GM19395 (cell line): ENCODE results near the gene KRTAP9-2.
"Not testable (repeated sequence)": the region's sequence is repeated elsewhere in the genome, so short reads cannot be mapped to it uniquely, and the experiment has no call there.

Experiments
- ATAC-seq: cut with Tn5 transposase; IDR thresholded peaks from one replicate; pipeline ENCODE4 v1.9.1; 2021; ENCODE audit warnings: mild to moderate bottlenecking, moderate library complexity; ENCODE audit not compliant: unreplicated experiment

KRTAP9-2 gene

DNA sequence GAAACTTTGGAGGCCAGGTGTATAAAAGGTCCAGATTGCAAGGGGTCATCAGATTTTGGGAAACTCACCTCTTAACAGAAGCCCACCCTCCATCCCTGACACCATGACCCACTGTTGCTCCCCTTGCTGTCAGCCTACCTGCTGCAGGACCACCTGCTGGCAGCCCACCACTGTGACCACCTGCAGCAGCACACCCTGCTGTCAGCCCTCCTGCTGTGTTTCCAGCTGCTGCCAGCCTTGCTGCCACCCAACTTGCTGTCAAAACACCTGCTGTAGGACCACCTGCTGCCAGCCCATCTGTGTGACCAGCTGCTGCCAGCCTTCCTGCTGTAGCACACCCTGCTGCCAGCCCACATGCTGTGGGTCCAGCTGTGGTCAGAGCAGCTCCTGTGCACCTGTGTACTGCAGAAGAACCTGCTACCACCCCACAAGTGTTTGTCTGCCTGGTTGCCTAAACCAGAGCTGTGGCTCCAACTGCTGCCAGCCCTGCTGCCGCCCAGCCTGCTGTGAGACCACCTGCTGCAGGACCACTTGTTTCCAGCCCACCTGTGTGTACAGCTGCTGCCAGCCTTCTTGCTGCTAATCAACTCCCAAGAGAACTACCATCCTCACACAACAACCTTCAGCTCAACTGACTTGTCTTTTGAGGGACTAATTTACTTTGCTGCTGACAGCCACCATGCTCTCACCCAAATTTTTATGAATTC is 6.1 kb downstream of the KRTAP9-2 start, which contains the start of gene KRTAP9-3:
Gene KRTAP9-3, plus strand, starts transcription at position 51 of the 707 bp plus-strand sequence. Its CDS starts 53 bp downstream, at position 104.
- ATAC-seq, result not testable (repeated sequence)

GRCh38 chr17:41237116-41237515 is 10.7 kb downstream of the KRTAP9-2 start:
- ATAC-seq, result not testable (repeated sequence)

DNA sequence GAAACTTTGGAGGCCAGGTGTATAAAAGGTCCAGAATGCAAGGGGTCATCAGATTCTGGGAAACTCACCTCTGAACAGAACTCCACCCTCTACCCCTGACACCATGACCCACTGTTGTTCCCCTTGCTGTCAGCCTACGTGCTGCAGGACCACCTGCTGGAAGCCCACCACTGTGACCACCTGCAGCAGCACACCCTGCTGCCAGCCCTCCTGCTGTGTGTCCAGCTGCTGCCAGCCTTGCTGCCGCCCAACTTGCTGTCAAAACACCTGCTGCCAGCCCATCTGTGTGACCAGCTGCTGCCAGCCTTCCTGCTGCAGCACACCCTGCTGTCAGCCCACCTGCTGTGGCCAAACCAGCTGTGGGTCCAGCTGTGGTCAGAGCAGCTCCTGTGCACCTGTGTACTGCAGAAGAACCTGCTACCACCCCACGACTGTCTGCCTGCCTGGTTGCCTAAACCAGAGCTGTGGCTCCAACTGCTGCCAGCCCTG is 11.5 kb downstream of the KRTAP9-2 start, which contains the start of gene KRTAP9-8:
Gene KRTAP9-8, plus strand, starts transcription at position 51 of the 489 bp plus-strand sequence. Its CDS starts 53 bp downstream, at position 104.
- not testable (repeated sequence) for ATAC-seq

DNA sequence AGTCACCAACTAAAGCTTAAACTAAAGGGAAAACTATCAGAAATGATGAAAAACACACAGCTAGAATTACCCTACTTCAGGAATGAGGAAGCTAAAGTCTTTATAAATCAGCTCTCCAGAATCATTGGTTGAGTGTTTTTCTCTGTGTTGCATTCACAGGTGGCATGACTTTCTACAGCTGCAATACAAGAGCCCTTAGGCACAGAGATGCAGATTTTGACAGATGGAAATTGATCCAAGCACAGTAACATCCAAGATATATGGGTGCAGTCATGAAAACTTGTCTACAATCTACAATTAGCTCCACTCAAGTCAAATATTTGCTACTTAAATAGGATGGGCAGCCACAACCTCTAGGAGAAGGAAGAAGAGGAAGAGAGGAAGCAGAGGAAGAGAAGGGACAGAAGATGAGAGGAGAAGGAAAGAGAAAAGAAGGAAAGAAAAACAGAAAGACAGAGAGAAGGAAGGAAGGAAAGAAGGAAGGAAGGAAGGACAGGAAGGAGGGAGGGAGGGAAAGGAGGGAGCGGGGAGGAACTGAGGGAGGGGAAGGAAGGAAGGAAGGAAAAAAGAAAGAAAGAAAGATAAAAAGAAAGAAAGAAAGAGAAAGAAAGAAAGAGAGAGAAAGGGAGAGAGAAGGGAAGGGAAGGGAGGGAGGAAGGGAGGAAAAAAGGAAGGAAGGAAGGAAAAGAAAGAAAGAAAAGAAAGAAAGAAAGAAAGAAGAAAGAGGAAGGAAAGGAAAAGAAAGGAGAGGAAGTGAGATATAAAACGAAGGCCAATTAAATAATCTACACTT is 20.7 kb downstream of the KRTAP9-2 start:
- ATAC-seq, result not testable (repeated sequence)

DNA sequence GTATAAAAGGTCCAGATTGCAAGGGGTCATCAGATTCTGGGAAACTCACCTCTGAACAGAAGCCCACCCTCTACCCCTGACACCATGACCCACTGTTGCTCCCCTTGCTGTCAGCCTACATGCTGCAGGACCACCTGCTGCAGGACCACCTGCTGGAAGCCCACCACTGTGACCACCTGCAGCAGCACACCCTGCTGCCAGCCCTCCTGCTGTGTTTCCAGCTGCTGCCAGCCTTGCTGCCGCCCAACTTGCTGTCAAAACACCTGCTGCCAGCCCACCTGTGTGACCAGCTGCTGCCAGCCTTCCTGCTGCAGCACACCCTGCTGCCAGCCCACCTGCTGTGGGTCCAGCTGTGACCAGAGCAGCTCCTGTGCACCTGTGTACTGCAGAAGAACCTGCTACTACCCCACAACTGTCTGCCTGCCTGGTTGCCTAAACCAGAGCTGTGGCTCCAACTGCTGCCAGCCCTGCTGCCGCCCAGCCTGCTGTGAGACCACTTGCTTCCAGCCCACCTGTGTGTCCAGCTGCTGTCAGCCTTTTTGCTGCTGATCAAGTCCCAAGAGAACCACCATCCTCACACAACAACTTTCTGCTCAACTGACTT is 23.3 kb downstream of the KRTAP9-2 start, which contains the start of gene KRTAP9-4:
Gene KRTAP9-4, plus strand, starts transcription at position 51 of the 604 bp plus-strand sequence. Its CDS starts 34 bp downstream, at position 85.
- not testable (repeated sequence) for ATAC-seq

GRCh38 chr17:41251261-41251660 is 24.8 kb downstream of the KRTAP9-2 start:
- no peak for ATAC-seq

DNA sequence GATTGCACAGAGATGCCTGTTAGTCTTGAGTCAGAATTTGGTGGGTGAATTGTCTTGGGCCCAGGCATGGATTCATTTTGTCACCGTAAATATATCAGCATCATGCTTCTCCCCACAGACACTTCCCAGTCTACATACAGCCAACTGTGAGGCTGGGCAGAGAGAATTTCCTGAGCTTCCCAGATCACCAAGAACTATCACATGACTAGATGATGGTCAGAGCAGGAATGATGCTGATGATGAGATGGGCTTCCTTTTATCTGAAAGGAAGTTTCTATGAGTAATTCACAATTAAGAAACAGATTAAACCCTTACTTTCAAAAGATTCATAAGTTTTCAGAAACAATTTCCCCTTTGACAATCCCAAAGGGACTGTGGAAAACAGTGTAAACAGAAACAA is 28.4 kb downstream of the KRTAP9-2 start:
- no peak for ATAC-seq

- not testable (repeated sequence) for ATAC-seq
These were observed 29.2 kb downstream of the KRTAP9-2 start, which contains the start of gene KRTAP9-9 for GRCh38 chr17:41255381-41256290. Gene KRTAP9-9 (plus strand): TSS chr17:41255384.

DNA sequence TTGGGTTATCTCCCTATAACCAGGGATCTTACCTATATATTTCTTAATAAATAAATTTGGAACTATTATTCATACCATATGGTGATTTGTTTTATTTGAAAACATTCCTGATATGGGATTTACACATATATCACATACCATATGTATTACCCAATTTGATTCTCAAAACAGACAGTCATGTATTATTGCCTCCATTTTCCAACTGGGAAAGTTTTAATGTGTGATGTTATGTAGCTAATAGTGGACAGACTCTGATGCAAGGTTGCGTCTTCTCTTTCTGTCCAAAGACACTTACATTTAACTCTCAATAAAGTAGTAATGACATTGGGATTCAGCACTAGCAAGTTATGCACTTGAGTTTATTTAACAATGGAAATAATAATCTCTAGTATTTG is 29.8 kb downstream of the KRTAP9-2 start:
- no peak for ATAC-seq

- no peak for ATAC-seq
These were observed 32.0 kb downstream of the KRTAP9-2 start for GRCh38 chr17:41258406-41258805.

DNA sequence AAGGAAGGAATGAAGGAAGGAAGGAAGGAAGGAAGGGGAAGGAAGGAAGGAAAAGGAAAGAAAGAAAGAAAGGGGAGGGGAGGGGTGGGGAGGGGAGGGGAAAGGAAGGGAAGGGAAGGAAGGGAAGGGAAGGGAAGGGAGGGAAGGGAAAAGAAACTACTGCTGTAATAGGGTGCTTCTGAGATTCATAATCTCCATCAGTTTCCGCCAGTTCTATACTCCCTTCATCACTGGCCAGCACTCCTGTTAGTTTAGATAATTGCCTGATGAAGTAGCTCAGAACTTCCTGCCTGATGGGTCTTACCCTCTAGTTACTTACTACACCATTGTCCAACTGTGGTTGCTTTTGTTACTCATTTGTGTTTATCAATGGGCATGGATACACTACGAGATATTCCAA is 36.8 kb downstream of the KRTAP9-2 start:
- ATAC-seq, result no peak

DNA sequence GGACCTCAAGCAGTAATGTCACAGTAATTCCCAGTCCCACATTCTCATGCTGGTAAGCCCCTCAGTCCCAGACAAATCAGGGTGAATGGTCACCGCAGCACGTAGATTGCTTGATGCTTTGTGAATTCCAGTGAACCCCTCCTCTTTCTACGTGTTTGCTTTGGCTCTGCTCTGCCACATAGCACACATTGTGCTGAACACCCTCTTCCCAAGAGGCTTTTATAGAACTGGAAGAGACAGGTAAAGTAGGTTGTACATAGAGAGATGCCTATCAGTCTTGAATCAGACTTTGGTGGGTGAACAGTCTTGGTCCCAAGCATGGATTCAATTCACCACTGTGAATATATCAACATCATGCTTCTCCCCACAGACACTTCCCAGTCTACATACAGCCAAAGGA is 38.2 kb downstream of the KRTAP9-2 start:
- no peak for ATAC-seq

DNA sequence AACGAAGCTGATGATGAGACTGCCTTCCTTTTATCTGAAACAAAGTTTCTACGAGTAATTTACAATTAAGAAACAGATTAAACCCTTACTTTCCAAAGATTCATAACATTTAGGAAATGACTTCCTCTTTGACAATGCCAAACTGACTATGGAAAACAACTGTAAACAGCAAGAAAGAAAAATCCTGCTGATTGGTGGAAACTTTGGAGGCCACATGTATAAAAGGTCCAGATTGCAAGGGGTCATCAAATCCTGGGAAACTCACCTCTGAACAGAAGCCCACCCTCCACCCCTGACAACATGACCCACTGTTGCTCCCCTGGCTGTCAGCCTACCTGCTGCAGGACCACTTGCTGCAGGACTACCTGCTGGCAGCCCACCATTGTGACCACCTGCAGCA is 38.6 kb downstream of the KRTAP9-2 start, which contains the start of gene KRTAP9-6:
Gene KRTAP9-6, plus strand, starts transcription at position 301 of the 400 bp plus-strand sequence. Its CDS starts 0 bp downstream, at position 301.
- ATAC-seq, result no peak

- no peak for ATAC-seq
These were observed 41.3 kb downstream of the KRTAP9-2 start for GRCh38 chr17:41267711-41268110.

DNA sequence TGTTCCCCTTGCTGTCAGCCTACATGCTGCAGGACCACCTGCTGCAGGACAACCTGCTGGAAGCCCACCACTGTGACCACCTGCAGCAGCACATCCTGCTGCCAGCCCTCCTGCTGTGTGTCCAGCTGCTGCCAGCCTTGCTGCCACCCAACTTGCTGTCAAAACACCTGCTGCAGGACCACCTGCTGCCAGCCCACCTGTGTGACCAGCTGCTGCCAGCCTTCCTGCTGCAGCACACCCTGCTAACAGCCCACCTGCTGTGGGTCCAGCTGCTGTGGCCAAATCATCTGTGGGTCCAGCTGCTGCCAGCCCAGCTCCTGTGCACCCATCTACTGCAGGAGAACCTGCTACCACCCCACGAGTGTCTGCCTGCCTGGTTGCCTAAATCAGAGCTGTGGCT is 44.9 kb downstream of the KRTAP9-2 start:
- ATAC-seq, result not testable (repeated sequence)

- no peak for ATAC-seq
These were observed 45.4 kb downstream of the KRTAP9-2 start for GRCh38 chr17:41271858-41272257.

DNA sequence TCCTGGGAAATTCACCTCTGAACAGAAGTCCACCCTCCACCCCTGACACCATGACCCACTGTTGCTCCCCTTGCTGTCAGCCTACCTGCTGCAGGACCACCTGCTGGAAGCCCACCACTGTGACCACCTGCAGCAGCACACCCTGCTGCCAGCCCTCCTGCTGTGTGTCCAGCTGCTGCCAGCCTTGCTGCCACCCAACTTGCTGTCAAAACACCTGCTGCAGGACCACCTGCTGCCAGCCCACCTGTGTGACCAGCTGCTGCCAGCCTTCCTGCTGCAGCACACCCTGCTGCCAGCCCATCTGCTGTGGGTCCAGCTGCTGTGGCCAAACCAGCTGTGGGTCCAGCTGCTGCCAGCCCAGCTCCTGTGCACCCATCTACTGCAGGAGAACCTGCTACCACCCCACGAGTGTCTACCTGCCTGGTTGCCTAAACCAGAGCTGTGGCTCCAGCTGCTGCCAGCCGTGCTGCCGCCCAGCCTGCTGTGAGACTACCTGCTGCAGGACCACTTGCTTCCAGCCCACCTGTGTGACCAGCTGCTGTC is 49.3 kb downstream of the KRTAP9-2 start, which contains the start of gene KRTAP9-7:
Gene KRTAP9-7, plus strand, starts transcription at position 51 of the 543 bp plus-strand sequence. Its CDS starts 0 bp downstream, at position 51.
- not testable (repeated sequence) for ATAC-seq
